Transverse colon (tissue), 4 donors: ENCODE data around the gene ATP8B4.

Experiments
- EP300 ChIP-seq: sonication (generic); formaldehyde crosslinking; IDR thresholded peaks from one replicate; pipeline ENCODE4 v1.6.1; 2017; ENCODE audit warnings: antibody characterized with exemption, low read depth
- POLR2A ChIP-seq: fragments of 450-650 bp; IDR thresholded peaks from one replicate; pipeline ENCODE4 v1.6.1; 2016; ENCODE audit warnings: antibody characterized with exemption, mild to moderate bottlenecking, moderate library complexity
- POLR2AphosphoS5 ChIP-seq, 3 donors: sonication (generic); formaldehyde crosslinking; IDR thresholded peaks; one replicate each; pipeline ENCODE4 v1.6.1; 2016; ENCODE audit warnings: antibody characterized with exemption in 3 of 3
- TF ChIP-seq, protein P1 (sequence below), 5 experiments: fragments of 200-600 bp in 3 of 5; fragments of 450-650 bp in 2 of 5; sonication (generic) in 3 of 5; IDR thresholded peaks; 1 replicate in 2 of 5; 2 replicates in 3 of 5; pipeline ENCODE4 v1.5.1; 2016 to 2017; ENCODE audit warnings: antibody characterized with exemption in 5 of 5, inconsistent platforms in 3 of 5, mild to moderate bottlenecking in 2 of 5, moderate library complexity in 1 of 5

DNA sequence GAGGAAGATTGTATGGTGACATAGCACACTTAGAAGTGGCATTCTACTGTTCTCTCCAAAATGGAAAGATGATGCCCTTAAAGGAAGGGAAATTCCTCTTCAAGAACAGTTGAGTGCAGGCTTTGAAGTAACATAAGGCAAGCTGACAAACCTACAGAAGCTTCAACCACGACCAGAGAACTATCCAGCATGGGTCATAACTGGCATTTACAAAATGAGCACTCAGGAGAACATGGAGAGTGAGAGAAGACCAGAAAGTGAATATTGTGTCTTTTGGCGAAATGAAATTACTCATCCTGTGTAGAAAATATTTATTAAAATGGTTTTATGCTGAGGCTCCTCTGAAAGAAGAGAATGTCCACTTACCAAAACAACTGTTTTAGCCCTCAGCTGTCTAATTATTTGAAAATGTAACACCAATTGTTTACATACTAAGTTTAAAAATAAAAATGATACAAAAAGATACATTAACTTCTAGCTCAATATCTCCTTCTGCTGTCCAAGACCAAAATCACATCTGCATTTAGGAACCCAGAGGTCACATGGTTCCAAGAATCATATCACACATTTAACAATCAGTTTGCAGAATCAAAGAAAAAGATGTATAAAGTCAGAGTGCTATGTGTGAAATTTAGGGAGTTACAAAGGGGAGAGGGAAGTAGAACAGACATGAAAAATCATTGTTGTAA is 216.9 kb downstream of the ATP8B4 start:
- TF ChIP-seq POLR2AphosphoS5 (IDR thresholded peaks at IDR 0.05) (no peak), POLR2A (no peak), EP300 (no peak)
- TF ChIP-seq, protein P1, sequence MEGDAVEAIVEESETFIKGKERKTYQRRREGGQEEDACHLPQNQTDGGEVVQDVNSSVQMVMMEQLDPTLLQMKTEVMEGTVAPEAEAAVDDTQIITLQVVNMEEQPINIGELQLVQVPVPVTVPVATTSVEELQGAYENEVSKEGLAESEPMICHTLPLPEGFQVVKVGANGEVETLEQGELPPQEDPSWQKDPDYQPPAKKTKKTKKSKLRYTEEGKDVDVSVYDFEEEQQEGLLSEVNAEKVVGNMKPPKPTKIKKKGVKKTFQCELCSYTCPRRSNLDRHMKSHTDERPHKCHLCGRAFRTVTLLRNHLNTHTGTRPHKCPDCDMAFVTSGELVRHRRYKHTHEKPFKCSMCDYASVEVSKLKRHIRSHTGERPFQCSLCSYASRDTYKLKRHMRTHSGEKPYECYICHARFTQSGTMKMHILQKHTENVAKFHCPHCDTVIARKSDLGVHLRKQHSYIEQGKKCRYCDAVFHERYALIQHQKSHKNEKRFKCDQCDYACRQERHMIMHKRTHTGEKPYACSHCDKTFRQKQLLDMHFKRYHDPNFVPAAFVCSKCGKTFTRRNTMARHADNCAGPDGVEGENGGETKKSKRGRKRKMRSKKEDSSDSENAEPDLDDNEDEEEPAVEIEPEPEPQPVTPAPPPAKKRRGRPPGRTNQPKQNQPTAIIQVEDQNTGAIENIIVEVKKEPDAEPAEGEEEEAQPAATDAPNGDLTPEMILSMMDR (IDR thresholded peaks at IDR 0.05) = peak in 1 of 5 experiments; percentile 21
